KMS-11 (cell line): Measurements from ENCODE around the gene ZNF511.

ENCODE experiments used
- H2AFZ ChIP-seq: fragments of 200-600 bp; sonication (generic); 2 replicates; pipeline ENCODE4 v1.6.1; 2016; ENCODE audit warnings: antibody characterized with exemption, mixed run types, low read depth
- H3K27ac ChIP-seq: fragments of 200-600 bp; sonication (generic); 2 replicates; pipeline ENCODE4 v1.6.1; 2016; ENCODE audit warnings: mild to moderate bottlenecking, mixed run types
- H3K27me3 ChIP-seq: fragments of 200-600 bp; sonication (generic); 2 replicates; pipeline ENCODE4 v1.6.1; 2017; ENCODE audit warnings: mild to moderate bottlenecking, low read depth, mixed run types, moderate library complexity; ENCODE audit not compliant: insufficient read depth
- H3K36me3 ChIP-seq: fragments of 200-600 bp; sonication (generic); 2 replicates; pipeline ENCODE4 v1.6.1; 2017; ENCODE audit warnings: mild to moderate bottlenecking, mixed run types; ENCODE audit not compliant: insufficient read depth
- H3K4me1 ChIP-seq: fragments of 200-600 bp; sonication (generic); 2 replicates; pipeline ENCODE4 v1.6.1; 2016; ENCODE audit warnings: mild to moderate bottlenecking, low read depth, mixed run types; ENCODE audit not compliant: poor library complexity, severe bottlenecking
- H3K4me2 ChIP-seq: fragments of 200-600 bp; sonication (generic); 2 replicates; pipeline ENCODE4 v1.7.0; 2016; ENCODE audit warnings: mild to moderate bottlenecking, mixed run types
- H3K4me3 ChIP-seq: fragments of 200-600 bp; sonication (generic); IDR thresholded peaks from 2 replicates; pipeline ENCODE4 v1.6.1; 2017; ENCODE audit warnings: low read depth, low read length, mixed read lengths; ENCODE audit not compliant: insufficient read depth
- H3K79me2 ChIP-seq: fragments of 200-600 bp; sonication (generic); 2 replicates; pipeline ENCODE4 v1.6.1; 2016; ENCODE audit warnings: low read depth, mixed run types; ENCODE audit not compliant: insufficient read depth
- H3K9ac ChIP-seq: fragments of 200-600 bp; sonication (generic); 2 replicates; pipeline ENCODE4 v1.6.1; 2016; ENCODE audit warnings: mild to moderate bottlenecking, mixed run types
- H4K20me1 ChIP-seq: fragments of 200-600 bp; sonication (generic); 2 replicates; pipeline ENCODE4 v1.6.1; 2016; ENCODE audit warnings: mild to moderate bottlenecking, mixed run types; ENCODE audit not compliant: insufficient read depth
- TF ChIP-seq, protein P1 (sequence below): fragments of 200-600 bp; sonication (generic); conservative IDR thresholded peaks from 2 replicates; pipeline ENCODE4 v1.6.1; 2017; ENCODE audit warnings: low read depth, mild to moderate bottlenecking, antibody characterized with exemption, low read length, moderate library complexity, mixed read lengths

The ZNF511 gene

DNA sequence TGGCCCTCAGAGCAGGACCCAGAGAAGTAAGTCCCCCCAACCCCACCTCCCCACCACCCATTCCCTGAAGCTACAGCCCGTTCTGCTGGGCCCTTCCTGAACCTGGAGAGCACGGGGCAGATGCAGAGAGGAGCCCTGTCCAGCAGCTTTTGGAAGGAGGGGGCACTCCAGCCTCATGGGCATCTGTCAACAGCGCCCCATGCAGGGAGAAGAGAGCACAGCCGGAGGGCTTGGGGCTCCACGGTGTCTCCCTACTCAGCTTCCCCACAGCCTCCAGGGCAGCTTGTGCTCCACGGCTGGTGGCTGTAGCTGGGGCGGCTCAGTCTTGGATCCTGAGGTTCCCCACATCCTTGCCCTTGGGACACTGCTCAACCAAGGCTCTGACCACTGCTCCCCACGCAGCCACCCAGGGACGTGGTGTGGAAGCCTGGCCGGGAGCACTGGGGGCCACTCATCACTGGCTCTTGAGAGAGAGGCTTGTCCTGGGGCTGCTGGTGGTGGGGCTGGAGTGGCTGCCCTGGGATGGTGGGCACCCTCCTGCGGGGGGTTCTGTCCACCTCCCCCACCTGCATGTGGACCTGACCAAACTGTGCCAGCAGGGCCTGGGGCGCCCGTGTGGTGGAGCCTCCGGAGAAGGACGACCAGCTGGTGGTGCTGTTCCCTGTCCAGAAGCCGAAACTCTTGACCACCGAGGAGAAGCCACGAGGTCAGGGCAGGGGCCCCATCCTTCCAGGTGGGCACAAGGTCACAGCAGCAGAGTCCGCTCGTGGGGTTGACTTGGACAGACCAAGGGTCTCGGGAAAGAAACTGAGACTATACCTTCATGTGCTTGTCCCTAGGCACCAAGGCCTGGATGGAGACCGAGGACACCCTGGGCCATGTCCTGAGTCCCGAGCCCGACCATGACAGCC is 42.9 kb downstream of the ZNF511 start:
- TF ChIP-seq, protein P1, sequence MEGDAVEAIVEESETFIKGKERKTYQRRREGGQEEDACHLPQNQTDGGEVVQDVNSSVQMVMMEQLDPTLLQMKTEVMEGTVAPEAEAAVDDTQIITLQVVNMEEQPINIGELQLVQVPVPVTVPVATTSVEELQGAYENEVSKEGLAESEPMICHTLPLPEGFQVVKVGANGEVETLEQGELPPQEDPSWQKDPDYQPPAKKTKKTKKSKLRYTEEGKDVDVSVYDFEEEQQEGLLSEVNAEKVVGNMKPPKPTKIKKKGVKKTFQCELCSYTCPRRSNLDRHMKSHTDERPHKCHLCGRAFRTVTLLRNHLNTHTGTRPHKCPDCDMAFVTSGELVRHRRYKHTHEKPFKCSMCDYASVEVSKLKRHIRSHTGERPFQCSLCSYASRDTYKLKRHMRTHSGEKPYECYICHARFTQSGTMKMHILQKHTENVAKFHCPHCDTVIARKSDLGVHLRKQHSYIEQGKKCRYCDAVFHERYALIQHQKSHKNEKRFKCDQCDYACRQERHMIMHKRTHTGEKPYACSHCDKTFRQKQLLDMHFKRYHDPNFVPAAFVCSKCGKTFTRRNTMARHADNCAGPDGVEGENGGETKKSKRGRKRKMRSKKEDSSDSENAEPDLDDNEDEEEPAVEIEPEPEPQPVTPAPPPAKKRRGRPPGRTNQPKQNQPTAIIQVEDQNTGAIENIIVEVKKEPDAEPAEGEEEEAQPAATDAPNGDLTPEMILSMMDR: no peak
- Histone ChIP-seq H3K79me2 (no peaks in the 10 kb centered on the region), H3K27ac (no peak overlapping the region), H3K4me3 (no peak overlapping the region), H3K27me3 (no peaks in the 10 kb centered on the region), H4K20me1 (no peaks in the 10 kb centered on the region), H3K36me3 (no peaks in the 10 kb centered on the region), H3K9ac (no peak overlapping the region), H3K4me2 (no peak overlapping the region), H3K4me1 (no peaks in the 10 kb centered on the region), H2AFZ (no peak overlapping the region)

DNA sequence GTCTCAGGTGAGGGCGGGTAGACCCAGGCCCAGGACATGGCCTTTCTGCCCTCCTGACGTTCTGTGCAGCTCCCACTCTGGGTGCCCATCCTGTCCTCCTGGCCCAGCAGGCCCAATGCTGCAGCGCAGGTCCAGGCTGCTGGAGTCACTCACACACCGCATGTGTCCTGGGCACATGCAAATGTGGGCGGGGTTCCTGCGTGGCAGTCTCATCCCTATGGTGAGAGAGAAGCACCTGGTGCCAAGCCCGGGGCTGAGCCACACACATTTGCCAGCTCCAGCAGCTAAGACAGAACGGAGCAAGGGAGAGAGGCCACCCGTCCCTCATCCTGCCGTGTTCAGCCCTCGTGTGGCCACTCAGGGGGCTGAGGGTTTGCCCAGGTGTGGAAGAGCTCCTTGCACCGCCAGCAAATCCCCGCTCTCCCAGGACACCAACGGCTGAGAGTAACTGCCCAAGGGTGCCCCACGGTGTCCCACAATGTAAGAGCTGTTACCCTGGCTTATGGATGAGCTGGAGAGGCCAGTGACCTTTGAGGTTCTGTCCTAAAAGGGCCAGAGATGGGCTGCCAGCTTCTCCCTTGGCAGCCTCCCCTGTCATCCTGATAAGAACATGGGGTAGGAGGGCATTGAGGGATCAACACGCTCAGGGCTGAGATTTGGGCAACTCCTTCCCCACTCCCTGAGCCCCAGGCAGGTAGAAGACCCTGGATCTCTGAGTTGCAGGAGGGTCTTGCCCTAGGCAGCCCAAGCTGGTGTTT is 44.7 kb downstream of the ZNF511 start:
- TF ChIP-seq, protein P1: no peak

DNA sequence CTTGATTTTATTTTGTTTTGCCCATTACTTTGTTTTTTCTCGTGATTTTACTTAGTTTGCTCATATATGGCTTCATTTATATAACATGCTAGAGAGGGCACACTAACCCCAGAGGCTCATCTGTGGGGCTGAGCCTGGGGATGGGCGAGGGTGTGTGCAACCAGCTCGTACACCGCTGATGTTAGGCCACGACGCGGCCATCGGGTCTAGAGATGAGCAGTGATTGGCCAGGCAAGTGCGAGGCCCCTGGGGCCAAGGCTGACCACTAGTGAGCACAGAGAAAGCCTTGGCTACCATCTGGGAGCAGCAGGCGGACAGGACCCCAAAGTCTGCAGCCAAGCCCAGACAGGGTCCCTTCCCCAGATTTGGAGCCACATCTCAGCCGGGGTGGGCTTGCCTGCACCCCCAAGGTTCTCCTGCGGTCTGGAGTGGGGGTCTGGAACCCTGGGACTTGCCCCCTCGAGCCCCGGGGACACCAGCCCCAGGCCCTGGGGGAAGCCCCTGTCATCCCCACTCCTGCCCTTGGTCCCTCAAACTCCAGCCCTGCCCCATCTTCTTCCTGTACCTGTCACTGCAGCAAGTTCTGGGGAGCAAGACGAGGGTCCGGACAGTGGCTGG is 45.4 kb downstream of the ZNF511 start:
- H3K36me3 ChIP-seq: no peaks in the 10 kb centered on the region

More for the DNA sequence above, 44.7 kb downstream of the ZNF511 start:
- no peaks in the 10 kb centered on the region for H3K4me1 ChIP-seq
- no peaks in the 10 kb centered on the region for H4K20me1 ChIP-seq
- H3K27ac ChIP-seq: no peak overlapping the region
- no peak overlapping the region for H3K4me3 ChIP-seq
- no peaks in the 10 kb centered on the region for H3K27me3 ChIP-seq
- H3K9ac ChIP-seq: no peak overlapping the region
- H2AFZ ChIP-seq: no peak overlapping the region
- H3K79me2 ChIP-seq: no peaks in the 10 kb centered on the region
- no peak overlapping the region for H3K4me2 ChIP-seq
- no peaks in the 10 kb centered on the region for H3K36me3 ChIP-seq

DNA sequence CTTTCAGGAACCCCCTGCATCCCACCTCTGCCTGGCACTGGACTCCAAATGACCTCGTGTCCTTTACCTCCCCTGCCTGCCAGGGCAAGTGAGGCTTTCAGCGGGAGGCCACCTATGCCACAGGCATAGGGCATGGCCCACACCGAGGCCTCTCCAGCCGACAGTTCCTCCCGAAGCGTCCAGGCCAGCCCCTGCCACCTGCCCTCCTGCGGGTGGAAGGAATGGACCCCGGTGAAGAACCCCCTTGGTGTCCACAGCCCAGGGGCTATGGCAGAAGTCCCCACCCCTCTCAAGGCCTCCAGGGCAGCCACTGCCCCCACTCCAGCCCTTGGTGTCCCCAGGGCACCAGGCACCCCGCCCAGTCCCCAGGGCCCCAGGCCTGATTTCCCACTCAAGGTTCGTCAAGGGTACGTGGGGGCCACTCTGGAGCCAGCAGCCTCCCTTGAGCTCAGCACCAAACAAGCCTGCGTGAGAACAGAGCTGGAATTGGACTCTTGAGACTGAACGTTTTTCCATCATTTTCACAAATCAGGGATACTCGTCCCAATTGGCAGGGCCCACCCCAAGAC is 46.0 kb downstream of the ZNF511 start:
- no peaks in the 10 kb centered on the region for H3K27me3 ChIP-seq
- H3K36me3 ChIP-seq: no peaks in the 10 kb centered on the region
- no peak overlapping the region for H3K27ac ChIP-seq
- H2AFZ ChIP-seq: no peak overlapping the region
- TF ChIP-seq, protein P1: no peak
- no peaks in the 10 kb centered on the region for H4K20me1 ChIP-seq
- no peaks in the 10 kb centered on the region for H3K4me1 ChIP-seq
- no peak overlapping the region for H3K4me3 ChIP-seq
- H3K4me2 ChIP-seq: no peak overlapping the region
- no peak overlapping the region for H3K9ac ChIP-seq
- no peaks in the 10 kb centered on the region for H3K79me2 ChIP-seq

More for the DNA sequence above, 45.4 kb downstream of the ZNF511 start:
- TF ChIP-seq, protein P1: no peak
- no peaks in the 10 kb centered on the region for H4K20me1 ChIP-seq
- H3K4me3 ChIP-seq: no peak overlapping the region
- H3K27ac ChIP-seq: no peak overlapping the region
- no peaks in the 10 kb centered on the region for H3K4me1 ChIP-seq
- H3K9ac ChIP-seq: no peak overlapping the region
- no peak overlapping the region for H3K4me2 ChIP-seq
- H2AFZ ChIP-seq: no peak overlapping the region
- no peaks in the 10 kb centered on the region for H3K79me2 ChIP-seq
- no peaks in the 10 kb centered on the region for H3K27me3 ChIP-seq
